Hepatocyte (in vitro differentiated cells): Measurements from ENCODE around the gene RNF32. TPM values are rescaled to one million over a fixed set of nuclear protein-coding genes. Genes with fewer than 3 reads are reported as not detected.

Experiments used
- DNase-seq: peaks from one replicate; pipeline ENCODE4 v3.0.0-alpha.2; 2016; ENCODE audit warnings: low spot score
- H2AFZ ChIP-seq: fragments of 200-600 bp; sonication (generic); 2 replicates; pipeline ENCODE4 v1.6.0; 2016; ENCODE audit warnings: antibody characterized with exemption, mild to moderate bottlenecking
- H3K27ac ChIP-seq: fragments of 200-600 bp; sonication (generic); 2 replicates; pipeline ENCODE4 v1.5.1; 2016; ENCODE audit warnings: mild to moderate bottlenecking
- H3K27me3 ChIP-seq: fragments of 200-600 bp; sonication (generic); 2 replicates; pipeline ENCODE4 v1.6.1; 2016
- H3K36me3 ChIP-seq: fragments of 200-600 bp; sonication (generic); replicated peaks from 2 replicates; pipeline ENCODE4 v1.5.1; 2016; ENCODE audit warnings: low read depth; ENCODE audit not compliant: insufficient read depth
- H3K4me1 ChIP-seq: fragments of 200-600 bp; sonication (generic); 2 replicates; pipeline ENCODE4 v1.5.1; 2016; ENCODE audit warnings: mild to moderate bottlenecking, moderate library complexity; ENCODE audit not compliant: insufficient read depth
- H3K4me2 ChIP-seq: fragments of 200-600 bp; sonication (generic); 2 replicates; pipeline ENCODE4 v1.6.0; 2016
- H3K4me3 ChIP-seq: fragments of 200-600 bp; sonication (generic); 2 replicates; pipeline ENCODE4 v1.5.1; 2016; ENCODE audit warnings: mild to moderate bottlenecking
- H3K79me2 ChIP-seq: fragments of 200-600 bp; sonication (generic); 2 replicates; pipeline ENCODE4 v1.6.0; 2017; ENCODE audit warnings: mild to moderate bottlenecking
- H3K9me2 ChIP-seq: fragments of 200-600 bp; sonication (generic); replicated peaks from 2 replicates; pipeline ENCODE4 v1.6.0; 2017; ENCODE audit warnings: mild to moderate bottlenecking; ENCODE audit not compliant: insufficient read depth
- H3K9me3 ChIP-seq: fragments of 200-600 bp; sonication (generic); 2 replicates; pipeline ENCODE4 v1.5.1; 2016; ENCODE audit warnings: low read depth, mild to moderate bottlenecking
- H4K20me1 ChIP-seq: fragments of 200-600 bp; sonication (generic); 2 replicates; pipeline ENCODE4 v1.6.0; 2016; ENCODE audit warnings: mild to moderate bottlenecking; ENCODE audit not compliant: insufficient read depth, poor library complexity, severe bottlenecking
- EZH2 ChIP-seq: fragments of 200-600 bp; sonication (generic); IDR thresholded peaks from 2 replicates; pipeline ENCODE4 v1.6.1; 2016; ENCODE audit warnings: antibody characterized with exemption, mild to moderate bottlenecking, borderline replicate concordance
- EZH2phosphoT487 ChIP-seq: fragments of 200-600 bp; sonication (generic); IDR thresholded peaks from one replicate; pipeline ENCODE4 v1.6.1; 2018; ENCODE audit warnings: antibody characterized with exemption, mild to moderate bottlenecking, low read depth, moderate library complexity; ENCODE audit not compliant: unreplicated experiment, severe bottlenecking
- WGBS: methylation state at CpG from one replicate; pipeline ENCODE4 v1.1.6; 2016; ENCODE audit warnings: low lambda C conversion rate; ENCODE audit errors: missing lambda C conversion rate; 5-methylcytosine and 5-hydroxymethylcytosine counted together
- polyA plus RNA-seq: library from polyadenylated mRNA; unstranded; fragments of >200 nt; fragmentation: Nextera tagmentation; extraction: Ambion mirVana; gene quantifications from 2 replicates; pipeline ENCODE4 v1.2.1, GENCODE V29; 2016
- total RNA-seq: library from RNA; depleted of rRNA; stranded (reverse); fragments of >200 nt; gene quantifications from 2 replicates; pipeline ENCODE4 v1.2.3, GENCODE V29; 2014
- TF ChIP-seq, protein P1 (sequence below): fragments of 200-600 bp; sonication (generic); IDR thresholded peaks from 2 replicates; pipeline ENCODE4 v1.5.1; 2016; ENCODE audit warnings: antibody characterized with exemption, mild to moderate bottlenecking; ENCODE audit not compliant: poor library complexity

The RNF32 gene
- total and polyA plus RNA-seq, 2 experiments from 2014 or later = 1.4 to 2.9 TPM

DNA sequence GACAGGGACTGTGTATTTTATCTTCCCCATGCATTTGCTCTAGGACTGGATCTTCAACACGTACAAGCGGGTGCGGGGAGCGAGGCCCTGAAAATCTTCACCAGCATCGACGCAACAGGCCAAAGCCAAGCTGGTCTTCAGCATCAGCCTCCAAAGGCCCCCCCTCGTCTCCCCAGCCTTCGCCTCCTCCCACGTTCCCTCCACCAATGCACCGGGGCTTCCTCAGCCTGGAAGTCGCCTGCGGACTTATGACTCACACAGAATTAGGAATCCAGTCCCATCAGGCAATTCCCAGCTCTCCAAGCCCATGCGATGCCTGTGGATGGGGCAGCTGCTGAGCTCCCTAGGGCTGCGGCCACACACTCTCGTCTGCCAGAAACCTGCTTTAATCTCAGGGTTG lies 36.3 kb upstream of the RNF32 start:
- H3K36me3 ChIP-seq = no peaks in the 10 kb centered on the region
- TF ChIP-seq EZH2phosphoT487 (no peak), EZH2 (no peak)
- TF ChIP-seq, protein P1, sequence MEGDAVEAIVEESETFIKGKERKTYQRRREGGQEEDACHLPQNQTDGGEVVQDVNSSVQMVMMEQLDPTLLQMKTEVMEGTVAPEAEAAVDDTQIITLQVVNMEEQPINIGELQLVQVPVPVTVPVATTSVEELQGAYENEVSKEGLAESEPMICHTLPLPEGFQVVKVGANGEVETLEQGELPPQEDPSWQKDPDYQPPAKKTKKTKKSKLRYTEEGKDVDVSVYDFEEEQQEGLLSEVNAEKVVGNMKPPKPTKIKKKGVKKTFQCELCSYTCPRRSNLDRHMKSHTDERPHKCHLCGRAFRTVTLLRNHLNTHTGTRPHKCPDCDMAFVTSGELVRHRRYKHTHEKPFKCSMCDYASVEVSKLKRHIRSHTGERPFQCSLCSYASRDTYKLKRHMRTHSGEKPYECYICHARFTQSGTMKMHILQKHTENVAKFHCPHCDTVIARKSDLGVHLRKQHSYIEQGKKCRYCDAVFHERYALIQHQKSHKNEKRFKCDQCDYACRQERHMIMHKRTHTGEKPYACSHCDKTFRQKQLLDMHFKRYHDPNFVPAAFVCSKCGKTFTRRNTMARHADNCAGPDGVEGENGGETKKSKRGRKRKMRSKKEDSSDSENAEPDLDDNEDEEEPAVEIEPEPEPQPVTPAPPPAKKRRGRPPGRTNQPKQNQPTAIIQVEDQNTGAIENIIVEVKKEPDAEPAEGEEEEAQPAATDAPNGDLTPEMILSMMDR = no peak
- H2AFZ ChIP-seq = no peak overlapping the region
- no peaks in the 10 kb centered on the region for H3K79me2 ChIP-seq
- no peak for DNase-seq
- H3K4me2 ChIP-seq = no peak overlapping the region
- WGBS = 78% methylated on average over 15 of the region's 15 CpGs
- no peak overlapping the region for H3K4me3 ChIP-seq
- no peaks in the 10 kb centered on the region for H3K9me3 ChIP-seq
- no peaks in the 10 kb centered on the region for H3K9me2 ChIP-seq
- no peaks in the 10 kb centered on the region for H3K27me3 ChIP-seq
- peak overlapping the region; percentile 49 for H3K27ac ChIP-seq
- peaks cover 7% of the 10 kb centered on the region for H3K4me1 ChIP-seq
- H4K20me1 ChIP-seq = no peaks in the 10 kb centered on the region

- no peaks in the 10 kb centered on the region for H4K20me1 ChIP-seq
- H3K4me2 ChIP-seq = no peak overlapping the region
- H3K27ac ChIP-seq = peak overlapping the region; percentile 49
- TF ChIP-seq EZH2phosphoT487 (no peak), EZH2 (no peak)
- TF ChIP-seq, protein P1 = no peak
- H3K27me3 ChIP-seq = no peaks in the 10 kb centered on the region
- no peaks in the 10 kb centered on the region for H3K9me3 ChIP-seq
- no peaks in the 10 kb centered on the region for H3K36me3 ChIP-seq
- H3K79me2 ChIP-seq = no peaks in the 10 kb centered on the region
- no peak overlapping the region for H3K4me3 ChIP-seq
- WGBS = 88% methylated on average over 22 of the region's 22 CpGs
- DNase-seq = no peak
- no peaks in the 10 kb centered on the region for H3K9me2 ChIP-seq
- H3K4me1 ChIP-seq = peaks cover 15% of the 10 kb centered on the region
- no peak overlapping the region for H2AFZ ChIP-seq
These were observed 35.5 kb upstream of the RNF32 start for GRCh38 chr7:156604836-156605695.

DNA sequence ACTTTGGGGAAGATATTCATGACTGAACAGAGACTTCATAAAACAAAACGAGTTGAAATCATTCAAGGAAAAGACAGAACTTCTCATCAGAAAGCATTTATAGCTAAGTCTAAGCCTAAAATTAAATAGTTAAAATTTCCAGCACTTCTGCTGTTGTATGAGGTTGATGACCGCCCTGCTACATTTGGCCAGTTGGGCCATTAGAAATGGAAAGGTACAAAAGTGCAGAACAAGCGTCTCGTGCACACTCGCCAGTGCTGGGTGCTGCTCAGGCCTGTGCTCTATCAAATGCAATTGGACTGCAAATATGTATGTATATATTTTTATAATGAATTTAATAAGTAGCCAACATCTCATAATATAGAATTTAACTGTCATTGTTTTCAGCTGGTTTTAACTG lies 34.4 kb upstream of the RNF32 start:
- H3K4me1 ChIP-seq = peaks cover 20% of the 10 kb centered on the region
- H3K27me3 ChIP-seq = no peaks in the 10 kb centered on the region
- no peak overlapping the region for H3K4me2 ChIP-seq
- H3K79me2 ChIP-seq = no peaks in the 10 kb centered on the region
- no peak overlapping the region for H3K4me3 ChIP-seq
- H2AFZ ChIP-seq = no peak overlapping the region
- 83% methylated on average over 5 of the region's 5 CpGs for WGBS
- no peak for DNase-seq
- H3K9me2 ChIP-seq = no peaks in the 10 kb centered on the region
- TF ChIP-seq EZH2phosphoT487 (no peak), EZH2 (no peak)
- TF ChIP-seq, protein P1 = no peak
- no peaks in the 10 kb centered on the region for H3K9me3 ChIP-seq
- no peaks in the 10 kb centered on the region for H3K36me3 ChIP-seq
- no peaks in the 10 kb centered on the region for H4K20me1 ChIP-seq
- H3K27ac ChIP-seq = no peak overlapping the region
